SK-N-MC (cell line): ENCODE results near the gene GPR137B.

Experiments used
- EZH2 ChIP-seq: fragments of 200-600 bp; sonication (generic); IDR thresholded peaks from one replicate; pipeline ENCODE4 v1.6.1; 2017; ENCODE audit warnings: antibody characterized with exemption
- POLR2AphosphoS5 ChIP-seq: IDR thresholded peaks from 2 replicates; pipeline ENCODE4 v1.6.1; 2012; ENCODE audit warnings: mild to moderate bottlenecking, low read depth, low read length, borderline replicate concordance

- TF ChIP-seq POLR2AphosphoS5 (no peak), EZH2 (no peak)
These were observed 987 bp downstream of the GPR137B start for GRCh38 chr1:236143104-236143948.
